ENCODE results near the gene SLX4IP.
A peak's percentile ranks its signal among the peaks of the same experiment; 100 is the strongest.

SLX4IP gene

DNA sequence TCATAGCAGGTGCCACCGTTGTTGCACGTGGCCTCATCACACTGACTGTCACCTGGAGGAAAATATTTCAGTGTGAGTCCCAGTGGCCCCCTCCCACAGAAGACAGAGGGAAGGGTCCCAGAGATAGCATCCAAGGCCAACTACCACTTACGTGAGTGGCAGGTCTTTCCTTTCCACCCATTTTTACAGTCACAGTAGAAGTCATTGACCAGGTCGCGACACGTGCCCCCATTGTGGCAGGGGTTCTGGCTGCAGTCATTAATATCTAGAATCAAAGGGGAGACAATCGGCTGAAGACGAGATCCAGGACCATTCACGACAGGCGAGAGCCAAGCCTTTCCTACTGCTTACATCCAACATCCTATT lies 210.1 kb downstream of the SLX4IP start:
- no peak for DNase-seq (ENCODE audit: low spot score)
- TF ChIP-seq, protein P1, sequence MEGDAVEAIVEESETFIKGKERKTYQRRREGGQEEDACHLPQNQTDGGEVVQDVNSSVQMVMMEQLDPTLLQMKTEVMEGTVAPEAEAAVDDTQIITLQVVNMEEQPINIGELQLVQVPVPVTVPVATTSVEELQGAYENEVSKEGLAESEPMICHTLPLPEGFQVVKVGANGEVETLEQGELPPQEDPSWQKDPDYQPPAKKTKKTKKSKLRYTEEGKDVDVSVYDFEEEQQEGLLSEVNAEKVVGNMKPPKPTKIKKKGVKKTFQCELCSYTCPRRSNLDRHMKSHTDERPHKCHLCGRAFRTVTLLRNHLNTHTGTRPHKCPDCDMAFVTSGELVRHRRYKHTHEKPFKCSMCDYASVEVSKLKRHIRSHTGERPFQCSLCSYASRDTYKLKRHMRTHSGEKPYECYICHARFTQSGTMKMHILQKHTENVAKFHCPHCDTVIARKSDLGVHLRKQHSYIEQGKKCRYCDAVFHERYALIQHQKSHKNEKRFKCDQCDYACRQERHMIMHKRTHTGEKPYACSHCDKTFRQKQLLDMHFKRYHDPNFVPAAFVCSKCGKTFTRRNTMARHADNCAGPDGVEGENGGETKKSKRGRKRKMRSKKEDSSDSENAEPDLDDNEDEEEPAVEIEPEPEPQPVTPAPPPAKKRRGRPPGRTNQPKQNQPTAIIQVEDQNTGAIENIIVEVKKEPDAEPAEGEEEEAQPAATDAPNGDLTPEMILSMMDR (IDR thresholded peaks at IDR 0.05; ENCODE audit: borderline replicate concordance, control extremely low read depth, extremely low read depth, insufficient read depth, missing control alignments) = no peak
- in situ Hi-C loops (cut with MboI; ENCODE audit: low sequenced_read_pairs, unreplicated experiment) = no loop called here

GRCh38 chr20:10646006-10646405 lies 210.9 kb downstream of the SLX4IP start:
- TF ChIP-seq, protein P1 (IDR thresholded peaks at IDR 0.05; ENCODE audit: borderline replicate concordance, control extremely low read depth, extremely low read depth, insufficient read depth, missing control alignments) = no peak
- DNase-seq (ENCODE audit: low spot score) = no peak
- in situ Hi-C loops (cut with MboI; ENCODE audit: low sequenced_read_pairs, unreplicated experiment) = no loop called here

- TF ChIP-seq, protein P1 (IDR thresholded peaks at IDR 0.05; ENCODE audit: borderline replicate concordance, control extremely low read depth, extremely low read depth, insufficient read depth, missing control alignments) = no peak
- no peak for DNase-seq (ENCODE audit: low spot score)
- in situ Hi-C loops (cut with MboI; ENCODE audit: low sequenced_read_pairs, unreplicated experiment) = no loop called here
Measured at GRCh38 chr20:10646886-10647420, 211.8 kb downstream of the SLX4IP start.

GRCh38 chr20:10647471-10647870 lies 212.4 kb downstream of the SLX4IP start:
- TF ChIP-seq, protein P1 (IDR thresholded peaks at IDR 0.05; ENCODE audit: borderline replicate concordance, control extremely low read depth, extremely low read depth, insufficient read depth, missing control alignments) = peak; percentile 47
- in situ Hi-C loops (cut with MboI; ENCODE audit: low sequenced_read_pairs, unreplicated experiment) = no loop called here
- DNase-seq (ENCODE audit: low spot score) = peak; percentile 46

- DNase-seq (ENCODE audit: low spot score) = no peak
- in situ Hi-C loops (cut with MboI; ENCODE audit: low sequenced_read_pairs, unreplicated experiment) = no loop called here
- TF ChIP-seq, protein P1 (IDR thresholded peaks at IDR 0.05; ENCODE audit: borderline replicate concordance, control extremely low read depth, extremely low read depth, insufficient read depth, missing control alignments) = no peak
Measured at GRCh38 chr20:10647909-10648308, 212.8 kb downstream of the SLX4IP start.

GRCh38 chr20:10648651-10649050 lies 213.5 kb downstream of the SLX4IP start:
- TF ChIP-seq, protein P1 (IDR thresholded peaks at IDR 0.05; ENCODE audit: borderline replicate concordance, control extremely low read depth, extremely low read depth, insufficient read depth, missing control alignments) = no peak
- in situ Hi-C loops (cut with MboI; ENCODE audit: low sequenced_read_pairs, unreplicated experiment) = no loop called here
- no peak for DNase-seq (ENCODE audit: low spot score)
